GM19025 (cell line): Measurements from ENCODE around the gene HIC1.

Experiments
- ATAC-seq: cut with Tn5 transposase; IDR thresholded peaks from one replicate; pipeline ENCODE4 v1.9.1; 2021; ENCODE audit warnings: mild to moderate bottlenecking, low read depth, moderate library complexity; ENCODE audit not compliant: unreplicated experiment

The HIC1 gene

DNA sequence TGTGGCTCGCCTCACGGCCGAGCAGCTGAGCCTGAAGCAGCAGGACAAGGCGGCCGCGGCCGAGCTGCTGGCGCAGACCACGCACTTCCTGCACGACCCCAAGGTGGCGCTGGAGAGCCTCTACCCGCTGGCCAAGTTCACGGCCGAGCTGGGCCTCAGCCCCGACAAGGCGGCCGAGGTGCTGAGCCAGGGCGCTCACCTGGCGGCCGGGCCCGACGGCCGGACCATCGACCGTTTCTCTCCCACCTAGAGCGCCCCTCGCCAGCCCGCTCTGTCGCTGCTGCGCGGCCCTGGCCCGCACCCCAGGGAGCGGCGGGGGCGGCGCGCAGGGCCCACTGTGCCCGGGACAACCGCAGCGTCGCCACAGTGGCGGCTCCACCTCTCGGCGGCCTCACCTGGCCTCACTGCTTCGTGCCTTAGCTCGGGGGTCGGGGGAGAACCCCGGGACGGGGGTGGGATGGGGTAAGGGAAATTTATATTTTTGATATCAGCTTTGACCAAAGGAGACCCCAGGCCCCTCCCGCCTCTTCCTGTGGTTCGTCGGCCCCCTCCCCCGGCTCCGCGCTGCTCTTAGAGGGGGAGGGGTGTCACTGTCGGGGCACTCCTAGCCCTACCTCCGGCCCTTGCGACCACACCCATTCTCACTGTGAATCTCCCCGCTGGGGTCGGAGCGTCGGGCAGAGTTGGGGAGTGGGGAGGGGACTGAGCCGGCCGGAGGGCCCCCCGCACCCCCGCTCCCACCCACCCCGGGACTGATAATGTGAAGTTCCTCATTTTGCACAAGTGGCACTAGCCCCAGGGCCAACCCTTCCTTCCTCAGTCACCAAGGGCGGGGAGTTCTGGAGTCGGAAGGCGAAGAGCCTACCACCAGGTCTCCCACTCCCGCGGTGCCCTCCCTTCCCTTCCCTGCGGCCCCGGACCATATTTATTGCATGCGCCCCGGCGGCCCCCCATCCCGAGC, 4.0 kb downstream of the HIC1 start:
- no peak for ATAC-seq

DNA sequence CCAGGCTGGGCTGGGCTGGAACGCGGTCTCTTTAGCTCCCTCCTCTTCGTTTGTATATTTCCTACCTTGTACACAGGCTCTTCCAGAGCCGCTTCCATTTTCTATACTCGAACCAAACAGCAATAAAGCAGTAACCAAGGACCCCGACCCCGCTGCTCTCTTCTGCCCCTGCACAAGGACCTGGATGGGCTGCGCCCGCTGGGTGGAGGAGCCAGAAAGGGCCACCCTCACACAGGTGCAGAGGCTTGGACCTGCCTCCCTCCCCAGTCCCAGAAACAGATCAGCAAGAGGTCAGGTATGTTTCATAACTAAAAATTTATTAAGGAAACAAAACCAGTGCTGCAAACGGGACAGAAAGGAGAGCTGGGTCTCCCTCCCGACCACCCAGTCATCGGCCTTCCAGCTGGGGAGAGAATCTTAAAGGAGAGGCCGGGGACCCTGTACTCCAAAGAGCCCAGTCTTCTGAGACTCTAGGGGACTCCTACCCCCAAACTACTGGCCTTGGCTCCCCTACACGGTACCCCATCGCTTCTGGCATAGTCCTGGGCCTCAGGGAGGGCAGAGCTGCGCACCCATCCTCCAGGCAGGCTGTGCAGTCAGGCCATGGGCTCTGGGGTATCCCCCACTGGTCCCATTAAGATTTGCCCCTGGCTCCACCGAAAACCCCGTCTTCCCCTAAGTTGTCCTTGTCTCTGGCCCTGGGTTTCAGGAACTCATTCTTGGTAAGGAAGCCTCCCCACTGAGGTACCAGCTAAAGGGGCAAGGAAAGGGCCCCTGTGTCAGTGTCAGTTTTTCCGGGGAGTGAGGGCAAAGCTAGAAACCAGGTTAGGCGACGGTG, 4.9 kb downstream of the HIC1 start:
- ATAC-seq = no peak

DNA sequence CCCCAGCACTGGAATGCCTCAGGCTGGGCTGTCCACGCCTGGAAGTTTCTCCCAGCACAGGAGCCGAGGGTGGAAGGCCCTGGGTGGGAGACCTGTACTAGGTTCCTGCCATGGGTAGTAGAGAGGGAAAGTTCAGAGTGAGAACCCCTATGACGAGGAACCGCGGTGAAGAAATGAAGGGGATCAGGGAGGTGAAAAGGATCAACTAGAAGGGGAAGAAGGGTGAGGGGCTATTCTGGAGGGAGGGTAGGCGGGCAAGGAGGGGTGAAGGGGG, 5.4 kb downstream of the HIC1 start:
- no peak for ATAC-seq

DNA sequence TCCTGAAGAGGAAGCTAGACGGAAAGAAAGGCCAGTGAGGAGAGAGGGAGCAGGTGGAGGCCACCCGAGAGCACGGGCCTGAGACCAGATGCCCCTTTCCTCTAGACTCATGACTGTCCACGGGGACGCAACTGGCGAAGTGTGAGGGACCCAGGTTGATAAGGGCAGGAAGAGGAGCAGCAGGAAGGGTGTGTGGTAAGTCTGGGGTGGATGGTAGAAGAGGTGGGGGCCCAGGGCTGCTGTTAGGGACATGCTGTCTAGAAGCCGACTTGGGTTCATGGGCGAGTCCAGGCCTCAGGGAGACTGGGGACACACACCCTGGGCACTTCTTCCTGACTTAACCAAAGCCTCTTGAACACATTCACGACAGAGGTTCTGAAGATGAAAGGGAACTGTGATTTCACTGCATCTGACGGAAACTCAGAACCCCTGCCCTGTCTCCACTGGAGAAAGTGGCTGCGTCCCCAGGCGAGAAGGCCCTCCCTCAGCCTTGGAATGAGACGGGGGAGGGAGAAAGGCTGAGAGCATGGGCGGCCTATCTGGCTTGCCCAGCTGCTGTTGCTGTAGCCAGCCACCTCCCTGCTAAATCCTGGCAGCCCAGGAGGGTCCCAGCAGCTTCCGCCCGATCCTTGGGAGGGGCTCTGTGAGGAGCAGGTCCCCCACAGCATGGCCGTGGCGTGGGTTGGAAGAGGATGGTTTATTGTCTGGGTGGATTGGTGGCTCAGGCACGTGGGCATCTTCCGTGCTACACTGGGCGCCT, 6.0 kb downstream of the HIC1 start:
- ATAC-seq = no peak

DNA sequence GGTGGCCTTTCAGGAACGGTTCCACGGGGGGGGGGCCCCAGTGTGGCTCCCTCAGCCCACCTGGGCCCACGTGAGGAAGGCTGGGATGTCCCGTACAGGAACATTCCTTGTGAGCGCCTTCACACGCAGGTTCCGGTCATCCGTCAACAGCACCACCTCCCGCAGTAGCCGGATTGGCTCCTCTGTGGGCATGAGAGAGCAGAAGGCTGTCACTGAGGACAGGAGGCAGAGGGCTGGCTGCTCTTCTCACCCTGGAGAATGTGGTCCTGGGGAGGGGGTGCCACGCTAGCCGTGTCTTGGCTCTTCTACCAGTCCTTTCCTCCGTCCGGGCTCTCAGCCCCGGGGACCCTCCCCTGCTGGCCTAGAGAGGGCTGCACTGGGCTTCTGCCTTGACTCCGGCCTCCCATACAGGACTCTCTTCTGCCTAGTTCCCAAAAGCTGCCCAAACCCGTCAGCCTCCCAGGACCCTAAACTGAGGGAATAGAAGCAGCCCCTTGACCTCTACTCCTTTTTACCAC, 6.6 kb downstream of the HIC1 start:
- no peak for ATAC-seq

DNA sequence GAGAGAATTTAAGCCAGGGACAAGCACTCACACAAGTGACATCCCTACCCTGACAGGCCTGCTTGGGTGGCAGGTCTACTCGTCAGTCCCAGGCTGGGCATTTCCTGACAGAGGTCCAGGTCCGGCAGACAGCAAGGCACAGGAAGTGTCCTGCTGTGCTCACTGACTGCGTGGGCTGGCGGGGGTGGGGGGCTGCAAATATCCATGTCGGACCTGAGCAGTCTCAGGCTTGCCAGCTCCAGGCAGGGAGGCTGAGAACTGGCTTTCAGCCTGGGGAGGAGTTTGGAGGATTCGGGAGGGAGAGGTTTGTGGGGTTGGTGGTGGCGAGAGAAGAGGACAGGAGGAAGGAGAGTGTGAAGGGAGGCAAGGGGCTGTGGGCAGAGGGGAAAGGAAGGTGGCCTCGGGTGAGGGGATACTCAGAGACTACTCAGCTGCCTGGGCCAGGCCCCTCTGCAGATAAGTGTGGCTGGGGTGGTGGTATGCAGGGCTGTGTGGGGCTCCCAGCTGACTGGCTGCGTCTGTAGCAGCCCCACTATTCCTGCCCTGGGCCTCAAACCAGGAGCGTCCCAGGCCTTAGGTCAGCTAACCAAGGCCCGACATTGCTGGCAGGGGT, 7.8 kb downstream of the HIC1 start:
- ATAC-seq = no peak

DNA sequence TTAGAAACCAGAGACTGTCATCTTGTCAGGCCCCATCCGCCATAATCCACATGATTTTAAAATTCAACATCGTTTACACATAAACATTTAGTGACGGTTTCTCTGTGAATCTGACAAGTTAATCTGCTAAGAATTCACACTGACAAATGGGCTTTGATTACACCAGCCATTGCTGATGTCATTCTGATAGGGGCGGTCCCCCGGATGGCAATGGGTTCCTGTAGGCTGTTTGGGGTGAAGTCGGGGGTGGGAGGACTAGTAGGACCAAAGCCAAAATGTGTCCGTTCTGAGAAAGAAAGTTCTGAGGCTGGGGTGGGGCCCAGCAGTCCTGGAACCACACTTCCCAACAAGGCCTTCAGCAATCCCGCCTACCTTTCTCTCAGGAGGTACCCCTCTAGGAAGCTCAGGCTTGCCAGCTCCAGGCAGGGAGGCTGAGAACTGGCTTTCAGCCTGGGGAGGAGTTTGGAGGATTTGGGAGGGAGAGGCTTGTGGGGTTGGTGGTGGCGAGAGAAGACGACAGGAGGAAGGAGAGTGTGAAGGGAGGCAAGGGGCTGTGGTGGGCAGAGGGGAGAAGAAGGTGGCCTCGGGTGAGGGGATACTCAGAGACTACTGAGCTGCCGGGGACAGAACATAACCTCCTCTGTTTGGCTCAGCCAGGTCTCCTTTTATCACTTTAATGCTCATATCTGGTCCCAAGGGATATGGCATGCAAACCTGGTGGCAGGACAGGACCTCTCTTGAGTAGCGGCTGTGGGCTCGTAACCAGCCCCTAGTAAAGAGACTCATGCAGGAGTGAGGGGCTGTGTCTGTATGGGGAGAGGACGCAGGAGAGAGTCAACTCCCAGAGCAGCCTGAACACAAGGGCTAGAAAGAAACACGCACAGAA, 8.6 kb downstream of the HIC1 start:
- ATAC-seq = no peak

DNA sequence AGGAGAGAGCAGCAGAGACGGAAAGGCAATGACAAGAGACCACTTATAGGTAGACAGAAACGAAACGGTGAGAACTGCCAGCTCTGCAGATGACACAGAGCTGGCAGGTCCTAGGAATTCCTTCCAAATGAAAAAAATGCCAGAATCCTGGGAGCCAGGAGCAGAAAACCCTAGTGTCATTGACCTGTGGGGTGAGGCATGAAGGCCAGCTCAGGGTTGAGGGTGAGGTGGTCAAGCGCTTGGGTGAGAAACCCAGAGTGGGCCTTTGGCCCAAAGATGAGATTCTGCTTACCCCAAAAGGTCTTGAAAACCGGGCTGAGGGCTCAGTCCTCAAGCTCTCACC, 9.2 kb downstream of the HIC1 start:
- no peak for ATAC-seq

DNA sequence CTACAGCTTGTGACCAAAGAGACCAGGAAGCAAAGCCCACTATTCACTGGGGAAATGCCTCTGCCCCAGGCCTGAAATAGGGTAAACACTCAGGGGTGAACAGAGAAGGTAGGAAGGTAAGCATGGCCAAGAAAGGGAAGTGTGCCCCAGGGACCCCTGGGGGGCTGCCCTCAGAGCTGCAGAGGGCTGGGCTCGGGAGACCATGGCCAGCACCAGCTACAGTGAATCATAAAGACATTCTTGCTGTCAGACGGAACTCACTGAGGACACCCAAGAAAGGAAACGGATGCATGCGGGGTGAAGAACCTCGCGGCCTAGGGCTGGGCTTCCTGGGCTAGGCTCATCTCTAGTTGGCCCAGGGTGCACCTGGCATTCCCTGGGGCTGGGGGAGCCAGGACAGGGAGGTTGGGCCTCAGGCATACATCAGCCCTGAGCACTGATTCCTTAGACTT, 9.6 kb downstream of the HIC1 start:
- no peak for ATAC-seq

DNA sequence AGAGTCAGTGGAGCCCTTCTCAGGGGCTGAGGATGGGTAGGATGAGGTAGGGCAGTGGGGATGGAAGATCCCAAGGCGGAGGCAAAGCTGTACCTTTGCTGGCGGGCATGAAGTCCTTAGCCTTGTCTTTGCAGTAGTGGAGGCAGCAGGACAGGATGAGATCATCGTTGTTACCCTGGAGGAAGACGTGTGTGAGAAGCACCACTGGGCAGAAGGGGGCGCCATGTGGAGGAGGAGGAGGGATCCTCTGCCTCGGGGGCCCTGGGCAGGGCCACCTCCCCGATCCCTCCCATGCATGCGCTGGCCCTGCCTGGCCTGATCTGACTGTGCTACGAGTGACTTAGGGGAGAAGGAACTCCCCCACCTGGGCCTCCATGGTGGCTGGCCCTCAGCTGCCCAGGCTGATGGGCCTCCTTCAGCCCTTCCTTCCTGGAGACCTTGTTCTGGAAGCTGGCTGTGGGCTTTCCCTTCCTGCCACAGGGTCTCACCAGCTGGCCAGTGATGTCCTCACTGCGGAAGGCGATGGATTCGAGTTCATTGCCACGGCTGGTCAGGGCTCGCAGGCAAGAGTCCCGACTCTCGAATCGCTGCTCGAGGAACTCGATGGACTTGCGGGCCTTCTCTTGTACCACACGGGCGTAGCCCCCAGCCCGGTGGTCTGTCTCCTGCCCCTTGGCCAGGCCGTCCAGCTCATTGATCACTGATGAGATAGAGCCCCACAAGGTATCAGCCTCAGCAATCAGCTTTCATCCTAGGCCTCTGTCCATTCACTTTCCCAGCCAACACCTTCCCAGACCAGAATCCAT, 10.3 kb downstream of the HIC1 start:
- no peak for ATAC-seq

DNA sequence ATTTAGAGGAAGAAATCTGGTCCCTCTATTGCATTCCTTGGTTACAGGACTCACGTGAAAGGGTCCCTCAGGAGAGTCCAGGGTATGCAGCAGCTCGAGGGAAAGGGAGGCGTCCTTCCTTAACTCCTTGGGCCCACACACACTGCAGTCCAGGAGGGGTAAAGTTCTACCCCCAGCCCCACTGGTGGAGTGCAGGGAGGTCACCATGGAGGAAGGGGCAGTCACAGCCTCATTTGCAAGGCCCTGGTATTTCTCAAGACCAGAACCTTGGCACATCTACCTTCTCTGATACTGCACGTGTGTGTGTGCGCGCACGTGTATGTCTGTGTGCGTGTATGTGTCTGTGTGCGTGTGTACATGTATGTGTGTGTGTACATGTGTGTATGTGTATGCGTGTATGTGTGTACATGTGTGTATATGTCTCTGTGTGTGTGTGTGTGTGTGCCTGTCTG, 11.1 kb downstream of the HIC1 start:
- no peak for ATAC-seq

DNA sequence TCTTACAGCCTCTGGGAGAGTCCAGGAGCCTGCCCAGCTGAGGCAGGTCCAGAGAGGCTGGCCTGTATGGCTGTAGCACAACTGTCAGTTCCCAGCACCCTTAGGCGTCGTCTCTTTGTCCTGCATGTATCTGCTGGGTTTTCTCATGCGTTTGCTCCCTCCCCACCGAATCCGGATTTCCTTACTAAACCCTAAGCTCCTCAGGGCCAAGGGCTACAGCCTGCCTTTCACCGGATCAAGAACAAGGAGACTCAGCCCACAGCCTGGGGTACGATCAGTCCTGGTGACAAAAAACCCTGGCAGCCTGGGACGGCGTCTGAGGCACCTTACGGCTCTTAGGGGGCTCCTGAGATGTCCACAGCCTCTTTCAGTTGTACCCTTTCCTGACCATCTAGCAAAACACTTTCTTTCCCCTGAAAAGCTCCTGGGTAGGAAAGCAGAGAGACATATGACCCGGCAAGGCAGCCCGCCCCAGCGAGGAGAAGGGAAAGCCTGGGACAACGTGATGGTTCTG, 12.2 kb downstream of the HIC1 start:
- ATAC-seq = no peak

DNA sequence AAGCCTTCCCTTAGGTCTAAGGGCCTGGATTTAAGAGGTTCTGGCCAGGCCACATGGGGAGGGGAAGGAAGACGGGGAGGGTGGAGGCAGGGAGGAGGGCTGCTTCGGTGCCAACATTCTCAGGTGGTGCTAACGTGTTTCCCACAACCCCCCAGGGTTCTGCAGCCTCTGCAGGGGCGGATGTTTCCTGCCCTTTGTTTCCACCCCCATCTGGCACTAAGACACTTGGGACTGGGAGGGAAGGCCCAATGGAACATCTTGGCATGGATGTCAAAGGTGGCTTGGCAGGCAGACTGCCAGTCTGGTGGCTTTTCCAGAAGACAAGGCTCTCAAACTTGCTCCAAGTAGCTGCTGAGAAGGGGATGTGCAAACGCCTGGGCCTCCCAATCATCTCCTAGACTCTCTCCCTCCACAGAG, 12.7 kb downstream of the HIC1 start:
- no peak for ATAC-seq

DNA sequence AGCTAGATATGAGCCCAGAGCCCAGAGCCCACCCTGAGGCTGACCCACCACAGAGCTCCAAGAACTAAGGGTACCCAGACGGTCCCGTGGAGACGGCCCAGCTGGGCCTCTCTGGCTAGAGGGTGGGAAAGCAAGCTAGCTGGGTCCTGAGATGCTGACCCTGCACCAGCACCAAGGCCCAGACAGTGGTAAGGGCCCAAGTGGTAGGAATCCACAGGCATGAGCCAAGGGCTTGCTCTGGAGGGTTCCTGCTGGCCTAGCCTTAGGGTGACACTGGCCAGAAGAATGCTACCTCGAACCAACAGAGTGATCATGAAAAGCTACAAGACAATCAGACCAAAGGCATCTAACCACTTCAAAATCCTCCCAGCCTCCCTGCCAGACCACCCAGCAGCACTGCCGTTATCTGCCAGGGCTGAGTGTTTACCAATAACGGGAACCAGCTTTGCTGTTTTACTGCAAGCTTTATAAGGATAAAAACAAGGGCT, 13.2 kb downstream of the HIC1 start:
- ATAC-seq = no peak

DNA sequence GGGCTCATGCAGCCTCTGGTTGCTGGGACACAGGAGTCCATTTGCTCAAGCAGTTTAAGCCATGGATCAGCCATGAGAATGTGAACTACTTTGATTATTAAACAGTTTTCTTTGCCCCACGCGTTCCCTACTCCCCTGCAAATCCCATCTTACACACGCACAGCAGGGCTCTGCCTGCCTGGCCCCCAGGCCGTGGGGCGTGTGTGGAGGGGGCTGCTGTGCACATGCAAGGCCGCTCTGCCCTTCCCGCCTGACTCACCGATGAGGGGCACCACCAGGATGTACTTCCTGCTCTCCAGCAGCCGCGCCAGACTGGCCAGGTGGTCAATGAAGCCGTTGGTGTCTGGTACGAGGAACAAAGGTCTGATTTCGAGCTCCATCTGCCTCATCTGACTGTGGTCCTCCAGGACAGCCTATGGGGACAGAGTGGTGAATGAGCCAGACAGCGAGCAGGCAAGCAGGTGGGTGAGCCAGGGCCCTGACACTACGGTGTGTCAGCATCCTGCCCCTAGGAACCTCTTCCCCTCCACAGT, 13.7 kb downstream of the HIC1 start:
- ATAC-seq = no peak

DNA sequence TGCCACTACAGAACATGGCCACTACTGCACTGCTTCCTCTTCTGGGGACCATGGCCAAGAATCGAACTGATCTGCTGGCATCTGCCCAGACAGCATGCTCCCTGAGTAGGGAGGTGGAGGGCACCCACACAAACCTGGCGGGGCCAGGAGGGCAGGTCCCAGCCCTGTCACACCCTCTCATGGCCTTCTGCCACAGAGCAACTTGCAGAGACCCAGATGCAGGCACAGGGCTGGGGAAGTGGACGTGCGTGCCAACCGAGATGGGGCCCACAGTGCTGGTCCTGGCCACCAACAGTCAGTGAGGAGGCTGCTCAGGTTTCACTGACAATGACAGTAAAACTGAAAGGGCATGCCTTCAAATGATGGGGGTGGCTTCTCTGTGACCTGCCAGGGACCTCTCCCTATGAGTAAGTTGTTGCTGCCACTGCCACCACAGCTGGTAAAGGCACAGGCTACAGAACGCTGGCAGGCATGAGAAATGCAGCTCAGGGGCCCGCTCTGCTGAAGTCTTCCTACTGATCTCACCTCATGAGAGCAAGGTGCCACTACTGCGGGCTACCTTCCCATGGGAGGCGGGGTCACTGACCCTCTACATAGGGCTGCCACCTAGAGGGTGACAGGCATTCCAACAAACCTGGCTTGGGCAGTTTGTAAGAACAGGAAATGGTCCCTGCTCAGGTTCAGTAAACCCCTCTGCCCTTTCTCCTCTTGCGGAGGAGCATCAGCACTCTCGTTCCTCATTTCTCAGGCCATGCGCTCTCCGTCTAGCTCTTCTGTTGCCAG, 15.5 kb downstream of the HIC1 start:
- peak; percentile 87 for ATAC-seq

DNA sequence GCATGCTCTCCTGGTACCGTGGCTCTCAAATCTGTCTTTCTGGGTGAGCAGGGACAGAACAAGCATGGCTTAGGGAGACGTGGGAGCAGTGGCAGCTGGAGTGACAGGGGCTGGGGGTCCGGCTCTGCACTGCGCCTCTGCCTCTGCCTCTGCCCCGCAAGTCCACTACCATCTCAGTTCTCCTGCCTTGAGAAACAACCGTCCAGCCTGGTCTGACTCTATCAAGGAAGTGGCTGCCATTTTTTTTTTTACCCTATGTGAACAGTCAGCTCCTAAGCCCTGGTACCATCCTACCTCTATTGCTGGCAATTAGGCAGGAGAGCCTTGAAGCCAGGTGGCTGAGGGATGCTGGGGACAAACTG, 16.1 kb downstream of the HIC1 start:
- ATAC-seq = no peak
